Trophoblast cell (in vitro differentiated cells and primary cell): ENCODE data around the gene MTMR3.
A peak's percentile ranks its signal among the peaks of the same experiment; 100 is the strongest.
"Not testable (repeated sequence)": the region's sequence is repeated elsewhere in the genome, so short reads cannot be mapped to it uniquely, and the experiment has no call there.

Source experiments
- DNase-seq, 2 donors: peaks; one replicate each; pipeline ENCODE4 v3.0.0-alpha.2; 2016
- H2AFZ ChIP-seq: 2 replicates; pipeline ENCODE4 v1.6.1; 2013; ENCODE audit warnings: low read length, moderate library complexity, mild to moderate bottlenecking; ENCODE audit not compliant: insufficient read depth, poor library complexity
- H2AK5ac ChIP-seq: 2 replicates; pipeline ENCODE4 v1.6.1; 2013; ENCODE audit warnings: mild to moderate bottlenecking, low read length
- H2BK120ac ChIP-seq: 2 replicates; pipeline ENCODE4 v1.6.1; 2013; ENCODE audit warnings: low read length, mild to moderate bottlenecking, moderate library complexity; ENCODE audit not compliant: insufficient read depth, poor library complexity
- H2BK12ac ChIP-seq: 2 replicates; pipeline ENCODE4 v1.6.1; 2013; ENCODE audit warnings: mild to moderate bottlenecking, low read length, moderate library complexity
- H2BK5ac ChIP-seq: 2 replicates; pipeline ENCODE4 v1.6.1; 2013; ENCODE audit warnings: low read length, low read depth, moderate library complexity, mild to moderate bottlenecking; ENCODE audit not compliant: poor library complexity
- H3K14ac ChIP-seq: 2 replicates; pipeline ENCODE4 v1.6.1; 2013; ENCODE audit warnings: mild to moderate bottlenecking, low read length
- H3K18ac ChIP-seq: 2 replicates; pipeline ENCODE4 v1.6.1; 2013; ENCODE audit warnings: mild to moderate bottlenecking, low read length
- H3K23ac ChIP-seq: 2 replicates; pipeline ENCODE4 v1.6.1; 2013; ENCODE audit warnings: low read length
- H3K27ac ChIP-seq: 2 replicates; pipeline ENCODE4 v1.5.1; 2013; ENCODE audit warnings: low read depth, mild to moderate bottlenecking, inconsistent platforms, low read length, moderate library complexity
- H3K27me3 ChIP-seq: 2 replicates; pipeline ENCODE4 v1.6.1; 2013; ENCODE audit warnings: inconsistent platforms, mild to moderate bottlenecking, low read length, moderate library complexity; ENCODE audit not compliant: insufficient read depth
- H3K36me3 ChIP-seq, 2 experiments: 1 replicate in 1 of 2; 2 replicates in 1 of 2; pipeline ENCODE4 v1.6.1; 2013; ENCODE audit warnings: low read length in 2 of 2, mild to moderate bottlenecking in 2 of 2, moderate library complexity in 1 of 2; ENCODE audit not compliant: insufficient read depth in 2 of 2, control insufficient read depth in 1 of 2
- H3K4ac ChIP-seq: 2 replicates; pipeline ENCODE4 v1.6.1; 2013; ENCODE audit warnings: low read depth, mild to moderate bottlenecking, low read length, moderate library complexity
- H3K4me1 ChIP-seq, 2 experiments: 1 replicate in 1 of 2; 2 replicates in 1 of 2; pipeline ENCODE4 v1.6.1; 2013; ENCODE audit warnings: low read length in 2 of 2, mild to moderate bottlenecking in 2 of 2, moderate library complexity in 1 of 2; ENCODE audit not compliant: insufficient read depth in 2 of 2, control insufficient read depth in 1 of 2
- H3K4me2 ChIP-seq: 2 replicates; pipeline ENCODE4 v1.6.1; 2013; ENCODE audit warnings: inconsistent platforms, mild to moderate bottlenecking, low read length, moderate library complexity
- H3K4me3 ChIP-seq: 2 replicates; pipeline ENCODE4 v1.5.1; 2013; ENCODE audit warnings: mild to moderate bottlenecking, low read depth, low read length, inconsistent platforms
- H3K79me1 ChIP-seq: one replicate; pipeline ENCODE4 v1.6.1; 2013; ENCODE audit warnings: low read length
- H3K79me2 ChIP-seq: 2 replicates; pipeline ENCODE4 v1.6.1; 2013; ENCODE audit warnings: low read length, mild to moderate bottlenecking; ENCODE audit not compliant: control insufficient read depth, insufficient read depth, poor library complexity
- H3K9ac ChIP-seq: 2 replicates; pipeline ENCODE4 v1.6.1; 2013; ENCODE audit warnings: mild to moderate bottlenecking, low read length
- H3K9me3 ChIP-seq: 2 replicates; pipeline ENCODE4 v1.6.1; 2013; ENCODE audit warnings: low read depth, mild to moderate bottlenecking, control low read depth, inconsistent platforms, low read length; ENCODE audit not compliant: insufficient read depth
- H4K12ac ChIP-seq: 2 replicates; pipeline ENCODE4 v1.6.1; 2013; ENCODE audit warnings: low read depth, mild to moderate bottlenecking, low read length, moderate library complexity
- H4K8ac ChIP-seq: 2 replicates; pipeline ENCODE4 v1.6.1; 2013; ENCODE audit warnings: low read depth, mild to moderate bottlenecking, low read length, moderate library complexity
- H4K91ac ChIP-seq: one replicate; pipeline ENCODE4 v1.6.1; 2013; ENCODE audit warnings: low read depth, mild to moderate bottlenecking, low read length, moderate library complexity
- WGBS: extraction: QIAGEN DNeasy Blood & Tissue Kit; methylation state at CpG from one replicate; pipeline ENCODE4 v1.1.7; 2013; ENCODE audit warnings: missing lambda C conversion rate; ENCODE audit not compliant: insufficient read length, insufficient coverage; ENCODE audit errors: extremely low coverage; 5-methylcytosine and 5-hydroxymethylcytosine counted together

The MTMR3 gene

GRCh38 chr22:29854432-29854831 lies 28.5 kb upstream of the MTMR3 start:
- no CpG with 5 or more reads among the region's 3 CpGs for WGBS
- Histone ChIP-seq H3K27me3 (no peaks in the 10 kb centered on the region), H3K9me3 (no peaks in the 10 kb centered on the region), H4K12ac (no peak overlapping the region), H3K79me2 (no peaks in the 10 kb centered on the region), H3K14ac (no peak overlapping the region), H3K4me2 (no peak overlapping the region), H4K91ac (no peak overlapping the region), H2AFZ (no peak overlapping the region), H2AK5ac (no peak overlapping the region), H2BK120ac (no peak overlapping the region), H3K79me1 (no peaks in the 10 kb centered on the region), H2BK12ac (no peak overlapping the region), H3K36me3 (no peaks in the 10 kb centered on the region), H3K9ac (no peak overlapping the region), H3K4ac (no peak overlapping the region), H3K4me1 (no peaks in the 10 kb centered on the region), H3K4me3 (peak overlapping the region; percentile 40), H4K8ac (no peak overlapping the region), H3K18ac (no peak overlapping the region), H2BK5ac (no peak overlapping the region), H3K23ac (peak overlapping the region; percentile 70), H3K27ac (no peak overlapping the region)
- DNase-seq = no peak

GRCh38 chr22:29855611-29856181 lies 27.3 kb upstream of the MTMR3 start:
- no peak overlapping the region for H2BK5ac ChIP-seq
- no CpG with 5 or more reads among the region's 10 CpGs for WGBS
- no peak overlapping the region for H4K91ac ChIP-seq
- no peak overlapping the region for H3K4ac ChIP-seq
- peak overlapping the region; percentile 31 for H2AK5ac ChIP-seq
- H3K18ac ChIP-seq = no peak overlapping the region
- no peak overlapping the region for H2BK12ac ChIP-seq
- no peak for DNase-seq
- no peaks in the 10 kb centered on the region for H3K79me2 ChIP-seq
- H3K14ac ChIP-seq = no peak overlapping the region
- no peaks in the 10 kb centered on the region for H3K27me3 ChIP-seq
- H3K27ac ChIP-seq = no peak overlapping the region
- H3K4me3 ChIP-seq = no peak overlapping the region
- no peak overlapping the region for H4K8ac ChIP-seq
- no peak overlapping the region for H3K4me2 ChIP-seq
- H2AFZ ChIP-seq = no peak overlapping the region
- no peaks in the 10 kb centered on the region for H3K79me1 ChIP-seq
- no peak overlapping the region for H3K9ac ChIP-seq
- no peaks in the 10 kb centered on the region for H3K36me3 ChIP-seq
- no peaks in the 10 kb centered on the region for H3K4me1 ChIP-seq
- H3K23ac ChIP-seq = no peak overlapping the region
- no peaks in the 10 kb centered on the region for H3K9me3 ChIP-seq
- H2BK120ac ChIP-seq = no peak overlapping the region
- no peak overlapping the region for H4K12ac ChIP-seq

- Histone ChIP-seq H2BK120ac (no peak overlapping the region), H3K79me2 (no peaks in the 10 kb centered on the region), H2AK5ac (no peak overlapping the region), H4K8ac (no peak overlapping the region), H3K4me2 (no peak overlapping the region), H3K9me3 (no peaks in the 10 kb centered on the region), H3K36me3 (no peaks in the 10 kb centered on the region), H3K4ac (no peak overlapping the region), H2BK12ac (no peak overlapping the region), H3K23ac (no peak overlapping the region), H2AFZ (no peak overlapping the region), H3K14ac (no peak overlapping the region), H3K27me3 (no peaks in the 10 kb centered on the region), H4K12ac (no peak overlapping the region), H3K18ac (no peak overlapping the region), H3K9ac (no peak overlapping the region), H4K91ac (no peak overlapping the region), H3K27ac (no peak overlapping the region), H3K79me1 (no peaks in the 10 kb centered on the region), H2BK5ac (no peak overlapping the region), H3K4me3 (no peak overlapping the region), H3K4me1 (no peaks in the 10 kb centered on the region)
- no CpG with 5 or more reads among the region's 3 CpGs for WGBS
- DNase-seq = no peak
Observed at GRCh38 chr22:29856496-29856895, 26.5 kb upstream of the MTMR3 start.

GRCh38 chr22:29859030-29859429 lies 23.9 kb upstream of the MTMR3 start:
- not testable (repeated sequence) for H4K8ac ChIP-seq, H3K4ac ChIP-seq, H2BK5ac ChIP-seq, H3K79me1 ChIP-seq, H4K91ac ChIP-seq, DNase-seq, H3K4me3 ChIP-seq, H3K4me1 ChIP-seq, H2BK12ac ChIP-seq, H3K14ac ChIP-seq, H2AFZ ChIP-seq, H2AK5ac ChIP-seq, H2BK120ac ChIP-seq, H3K9me3 ChIP-seq, H3K9ac ChIP-seq, H3K18ac ChIP-seq, H3K79me2 ChIP-seq, H3K36me3 ChIP-seq, H3K27me3 ChIP-seq, H4K12ac ChIP-seq, H3K23ac ChIP-seq, H3K27ac ChIP-seq, H3K4me2 ChIP-seq
- WGBS = 78% methylated on average over 1 of the region's 9 CpGs
